Measurements from ENCODE around the gene FYB1. TPM values are rescaled to one million over a fixed set of nuclear protein-coding genes. Genes with fewer than 3 reads are reported as not detected.

The FYB1 gene
- total and polyA plus RNA-seq, 2 donors (not counting 1 experiment from before 2014, with no cell fraction given) = 1.3 to 1.4 TPM

DNA sequence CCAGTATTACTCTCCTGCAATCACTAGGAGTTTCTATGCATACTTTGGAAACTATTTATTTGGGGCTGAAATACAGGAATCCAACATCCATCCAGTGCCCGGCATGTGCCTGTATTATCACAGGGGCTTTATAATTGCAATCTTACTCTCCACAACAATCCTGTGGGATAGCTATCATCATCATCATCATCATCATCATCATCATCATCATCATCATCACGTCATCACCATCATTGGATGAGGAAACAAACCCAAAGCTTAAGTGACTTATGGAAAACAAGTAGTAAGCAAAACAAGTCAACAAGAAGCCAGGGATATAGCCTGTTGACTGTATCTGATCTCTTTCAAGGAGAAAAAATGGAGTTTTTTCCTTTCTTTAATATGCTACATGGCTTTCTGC lies 47.8 kb upstream of the FYB1 start:
- Mint-ChIP-seq H3K27me3 (no peaks in the 10 kb centered on the region), H3K4me1 (peaks cover 12% of the 10 kb centered on the region), H3K9me3 (ENCODE audit: insufficient read depth) (no peaks in the 10 kb centered on the region), H3K4me3 (no peak overlapping the region), H3K27ac (no peak overlapping the region)
- no peaks in the 10 kb centered on the region for H3K36me3 ChIP-seq (replicated peaks in 1 of 2; ENCODE audit: control extremely low read depth in 1 of 2, control insufficient read depth in 1 of 2, extremely low read depth in 1 of 2, insufficient read depth in 2 of 2, low read length in 1 of 2)
- TF ChIP-seq, protein P1, sequence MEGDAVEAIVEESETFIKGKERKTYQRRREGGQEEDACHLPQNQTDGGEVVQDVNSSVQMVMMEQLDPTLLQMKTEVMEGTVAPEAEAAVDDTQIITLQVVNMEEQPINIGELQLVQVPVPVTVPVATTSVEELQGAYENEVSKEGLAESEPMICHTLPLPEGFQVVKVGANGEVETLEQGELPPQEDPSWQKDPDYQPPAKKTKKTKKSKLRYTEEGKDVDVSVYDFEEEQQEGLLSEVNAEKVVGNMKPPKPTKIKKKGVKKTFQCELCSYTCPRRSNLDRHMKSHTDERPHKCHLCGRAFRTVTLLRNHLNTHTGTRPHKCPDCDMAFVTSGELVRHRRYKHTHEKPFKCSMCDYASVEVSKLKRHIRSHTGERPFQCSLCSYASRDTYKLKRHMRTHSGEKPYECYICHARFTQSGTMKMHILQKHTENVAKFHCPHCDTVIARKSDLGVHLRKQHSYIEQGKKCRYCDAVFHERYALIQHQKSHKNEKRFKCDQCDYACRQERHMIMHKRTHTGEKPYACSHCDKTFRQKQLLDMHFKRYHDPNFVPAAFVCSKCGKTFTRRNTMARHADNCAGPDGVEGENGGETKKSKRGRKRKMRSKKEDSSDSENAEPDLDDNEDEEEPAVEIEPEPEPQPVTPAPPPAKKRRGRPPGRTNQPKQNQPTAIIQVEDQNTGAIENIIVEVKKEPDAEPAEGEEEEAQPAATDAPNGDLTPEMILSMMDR (IDR thresholded peaks at IDR 0.05) = no peak
- TF ChIP-seq EZH2 (IDR thresholded peaks at IDR 0.05; ENCODE audit: borderline replicate concordance, insufficient read depth, low read depth, low read length, poor library complexity, severe bottlenecking) = no peak
- no peak overlapping the region for H3K4me2 ChIP-seq (replicated peaks; ENCODE audit: low read depth, low read length, poor library complexity, severe bottlenecking)
- no peak for ATAC-seq (ENCODE audit: low read depth)
- H3K79me2 ChIP-seq (ENCODE audit: control insufficient read depth, insufficient read depth, low read length) = no peaks in the 10 kb centered on the region
- CTCF ChIA-PET = interaction anchor here (0.9 to 3.3 kb wide), 2 partner anchors 16 to 50 kb away, joined by 5 to 14 read pairs; no protein-coding TSS in a partner anchor
- intact Hi-C loops (cut with micrococcal nuclease) = no loop called here
- H3K27ac ChIP-seq (ENCODE audit: low read length in 2 of 2) = no peak overlapping the region
- no peak overlapping the region for H3K4me3 ChIP-seq (ENCODE audit: control extremely low read depth in 1 of 5, extremely low read depth in 1 of 5, insufficient read depth in 1 of 5, low read depth in 2 of 5, low read length in 4 of 5)
- H3K9ac ChIP-seq (ENCODE audit: low read length) = no peak overlapping the region
- 100% methylated on average over 1 of the region's 2 CpGs for WGBS (ENCODE audit: insufficient coverage)
- H4K20me1 ChIP-seq (ENCODE audit: control insufficient read depth, insufficient read depth, low read length, poor library complexity, severe bottlenecking) = no peaks in the 10 kb centered on the region
- H3K9me3 ChIP-seq (ENCODE audit: control extremely low read depth in 1 of 3, control insufficient read depth in 2 of 3, insufficient read depth in 1 of 3, low read length in 2 of 3) = no peaks in the 10 kb centered on the region
- DNase-seq = no peak
- H2AFZ ChIP-seq (ENCODE audit: insufficient read depth, low read depth, low read length, poor library complexity, severe bottlenecking) = no peak overlapping the region
- POLR2A ChIA-PET = no interaction called here
- H3K27me3 ChIP-seq (replicated peaks in 1 of 4; ENCODE audit: control extremely low read depth in 1 of 4, control insufficient read depth in 3 of 4, insufficient read depth in 4 of 4, low read length in 3 of 4) = no peaks in the 10 kb centered on the region
- H3K4me1 ChIP-seq (ENCODE audit: control insufficient read depth in 2 of 2, insufficient read depth in 2 of 2, low read length in 2 of 2) = peaks cover 7 to 13% of the 10 kb centered on the region in 2 donors

DNA sequence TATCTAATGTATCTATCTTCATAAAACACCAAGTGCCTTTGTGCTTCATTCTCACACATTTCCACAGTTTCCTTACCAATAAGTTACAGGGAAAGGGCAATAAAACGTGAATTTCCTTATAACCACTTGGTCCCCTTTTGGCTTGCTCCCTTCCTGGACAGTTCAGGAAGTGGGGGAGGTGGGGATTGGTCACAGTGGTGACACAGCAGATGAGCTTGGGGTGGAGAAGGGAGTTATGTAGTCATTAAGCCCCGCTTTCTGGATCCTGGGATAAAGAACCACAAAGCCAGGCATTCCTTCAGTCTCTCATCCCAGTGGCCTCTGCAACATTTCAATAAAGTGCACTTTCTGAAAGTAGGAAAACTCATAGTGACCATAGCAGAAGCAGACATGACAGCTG lies 47.1 kb upstream of the FYB1 start:
- ChIA-PET CTCF (interaction anchor here (0.9 to 3.3 kb wide), 2 partner anchors 16 to 49 kb away, joined by 5 to 14 read pairs; no protein-coding TSS in a partner anchor), POLR2A (no interaction called here)
- H3K27me3 Mint-ChIP-seq = no peaks in the 10 kb centered on the region
- Histone ChIP-seq H3K27ac (ENCODE audit: low read length in 2 of 2) (no peak overlapping the region), H3K79me2 (ENCODE audit: control insufficient read depth, insufficient read depth, low read length) (no peaks in the 10 kb centered on the region), H2AFZ (ENCODE audit: insufficient read depth, low read depth, low read length, poor library complexity, severe bottlenecking) (no peak overlapping the region), H3K4me1 (ENCODE audit: control insufficient read depth in 2 of 2, insufficient read depth in 2 of 2, low read length in 2 of 2) (peaks cover 7 to 13% of the 10 kb centered on the region in 2 donors), H4K20me1 (ENCODE audit: control insufficient read depth, insufficient read depth, low read length, poor library complexity, severe bottlenecking) (no peaks in the 10 kb centered on the region), H3K9ac (ENCODE audit: low read length) (no peak overlapping the region), H3K4me2 (replicated peaks; ENCODE audit: low read depth, low read length, poor library complexity, severe bottlenecking) (no peak overlapping the region), H3K36me3 (replicated peaks in 1 of 2; ENCODE audit: control extremely low read depth in 1 of 2, control insufficient read depth in 1 of 2, extremely low read depth in 1 of 2, insufficient read depth in 2 of 2, low read length in 1 of 2) (no peaks in the 10 kb centered on the region), H3K4me3 (ENCODE audit: control extremely low read depth in 1 of 5, extremely low read depth in 1 of 5, insufficient read depth in 1 of 5, low read depth in 2 of 5, low read length in 4 of 5) (no peak overlapping the region), H3K9me3 (ENCODE audit: control extremely low read depth in 1 of 3, control insufficient read depth in 2 of 3, insufficient read depth in 1 of 3, low read length in 2 of 3) (no peaks in the 10 kb centered on the region), H3K27me3 (replicated peaks in 1 of 4; ENCODE audit: control extremely low read depth in 1 of 4, control insufficient read depth in 3 of 4, insufficient read depth in 4 of 4, low read length in 3 of 4) (no peaks in the 10 kb centered on the region)
- peaks cover 12% of the 10 kb centered on the region for H3K4me1 Mint-ChIP-seq
- no peak overlapping the region for H3K27ac Mint-ChIP-seq
- H3K9me3 Mint-ChIP-seq (ENCODE audit: insufficient read depth) = no peaks in the 10 kb centered on the region
- ATAC-seq (ENCODE audit: low read depth) (no peak), DNase-seq (no peak)
- TF ChIP-seq EZH2 (IDR thresholded peaks at IDR 0.05; ENCODE audit: borderline replicate concordance, insufficient read depth, low read depth, low read length, poor library complexity, severe bottlenecking) = no peak
- TF ChIP-seq, protein P1 (IDR thresholded peaks at IDR 0.05) = no peak
- intact Hi-C loops (cut with micrococcal nuclease) = no loop called here
- H3K4me3 Mint-ChIP-seq = no peak overlapping the region
- no CpG with 5 or more reads among the region's 2 CpGs for WGBS (ENCODE audit: insufficient coverage)

Measured in B cell (primary cell).